CD14-positive monocyte (primary cell): Measurements from ENCODE around the gene PLEKHM3. TPM values are rescaled to one million over a fixed set of nuclear protein-coding genes. Genes with fewer than 3 reads are reported as not detected.
A peak's percentile ranks its signal among the peaks of the same experiment; 100 is the strongest.

Experiments used
- DNase-seq, 3 donors: peaks; one replicate each; pipeline ENCODE4 v3.0.0-alpha.2; 2011 to 2022
- H2AFZ ChIP-seq: 2 replicates; pipeline ENCODE4 v1.6.0; 2012; ENCODE audit warnings: mild to moderate bottlenecking, low read depth, low read length, inconsistent platforms; ENCODE audit not compliant: insufficient read depth, poor library complexity, severe bottlenecking
- H3K27ac ChIP-seq, 2 donors: 1 replicate in 1 of 2; 2 replicates in 1 of 2; pipeline ENCODE4 v1.5.1; 2012 to 2013; ENCODE audit warnings: low read length in 2 of 2, control low read depth in 1 of 2, inconsistent platforms in 1 of 2, low read depth in 1 of 2, mild to moderate bottlenecking in 1 of 2
- H3K27me3 ChIP-seq, 2 donors: one replicate each; pipeline versions ENCODE4 v1.6.0 to v1.6.1; 2011 to 2013; ENCODE audit warnings: low read length in 2 of 2; ENCODE audit not compliant: control insufficient read depth in 2 of 2, insufficient read depth in 2 of 2
- H3K36me3 ChIP-seq, 2 donors: replicated peaks in 1 of 2; 1 replicate in 1 of 2; 2 replicates in 1 of 2; pipeline versions ENCODE4 v1.5.1 to v1.6.1; 2012 to 2013; ENCODE audit warnings: low read length in 2 of 2, control low read depth in 1 of 2, inconsistent platforms in 1 of 2, mild to moderate bottlenecking in 1 of 2; ENCODE audit not compliant: insufficient read depth in 2 of 2, control insufficient read depth in 1 of 2
- H3K4me1 ChIP-seq, 2 donors: 1 replicate in 1 of 2; 2 replicates in 1 of 2; pipeline versions ENCODE4 v1.5.1 to v1.6.1; 2012 to 2013; ENCODE audit warnings: low read length in 2 of 2, control low read depth in 1 of 2, inconsistent platforms in 1 of 2, mild to moderate bottlenecking in 1 of 2, moderate library complexity in 1 of 2; ENCODE audit not compliant: insufficient read depth in 2 of 2, control insufficient read depth in 1 of 2
- H3K4me2 ChIP-seq: replicated peaks from 2 replicates; pipeline ENCODE3; 2012; ENCODE audit warnings: low read length, moderate library complexity, mild to moderate bottlenecking; ENCODE audit not compliant: poor library complexity, severe bottlenecking; ENCODE audit errors: extremely low read depth
- H3K4me3 ChIP-seq, 3 experiments: fragments of 200-600 bp in 1 of 3; sonication (generic) in 1 of 3; replicated peaks in 1 of 3; 1 replicate in 2 of 3; 2 replicates in 1 of 3; pipeline ENCODE4 v1.5.1; 2011 to 2013; ENCODE audit warnings: low read length in 3 of 3, mild to moderate bottlenecking in 3 of 3, control low read depth in 2 of 3, low read depth in 2 of 3, inconsistent platforms in 1 of 3, moderate library complexity in 1 of 3
- H3K79me2 ChIP-seq: 2 replicates; pipeline ENCODE4 v1.6.0; 2012; ENCODE audit warnings: mild to moderate bottlenecking, control low read depth, inconsistent platforms, low read length, moderate library complexity; ENCODE audit not compliant: insufficient read depth
- H3K9ac ChIP-seq: 2 replicates; pipeline ENCODE4 v1.6.0; 2017; ENCODE audit warnings: low read length, mild to moderate bottlenecking; ENCODE audit not compliant: insufficient read depth, poor library complexity, severe bottlenecking
- H3K9me3 ChIP-seq, 2 donors: replicated peaks in 1 of 2; 1 replicate in 1 of 2; 2 replicates in 1 of 2; pipeline versions ENCODE4 v1.5.1 to v1.6.1; 2012 to 2013; ENCODE audit warnings: low read length in 2 of 2, control low read depth in 1 of 2; ENCODE audit not compliant: control insufficient read depth in 1 of 2, insufficient read depth in 1 of 2
- H4K20me1 ChIP-seq: 2 replicates; pipeline ENCODE4 v1.6.0; 2012; ENCODE audit warnings: mild to moderate bottlenecking, low read length, control low read depth, moderate library complexity; ENCODE audit not compliant: insufficient read depth
- H3K27ac Mint-ChIP-seq, 7 donors: one replicate each; pipeline ENCODE4 v1.8.0; 2020; ENCODE audit warnings: mild to moderate bottlenecking in 7 of 7, mixed read lengths in 7 of 7, moderate library complexity in 6 of 7, inconsistent platforms in 2 of 7
- H3K27me3 Mint-ChIP-seq, 3 donors: one replicate each; pipeline ENCODE4 v1.8.0; 2021 to 2022; ENCODE audit warnings: low read depth in 3 of 3, mild to moderate bottlenecking in 3 of 3, mixed read lengths in 3 of 3, moderate library complexity in 3 of 3, inconsistent platforms in 1 of 3
- H3K36me3 Mint-ChIP-seq, 2 donors: one replicate each; pipeline ENCODE4 v1.8.0; 2020; ENCODE audit warnings: mixed read lengths in 2 of 2, inconsistent platforms in 1 of 2, mild to moderate bottlenecking in 1 of 2
- H3K4me1 Mint-ChIP-seq: one replicate; pipeline ENCODE4 v1.8.0; 2020; ENCODE audit warnings: mild to moderate bottlenecking, mixed read lengths
- H3K4me3 Mint-ChIP-seq, 2 donors: one replicate each; pipeline ENCODE4 v1.8.0; 2020; ENCODE audit warnings: mild to moderate bottlenecking in 2 of 2, mixed read lengths in 2 of 2, moderate library complexity in 1 of 2
- H3K9me3 Mint-ChIP-seq, 7 donors: one replicate each; pipeline ENCODE4 v1.8.0; 2020 to 2022; ENCODE audit warnings: mixed read lengths in 7 of 7, mild to moderate bottlenecking in 6 of 7, moderate library complexity in 6 of 7, inconsistent platforms in 2 of 7
- CTCF ChIP-seq: fragments of 200-600 bp; IDR thresholded peaks from one replicate; pipeline ENCODE4 v1.8.0; 2022; ENCODE audit warnings: antibody characterized with exemption, mild to moderate bottlenecking
- WGBS: methylation state at CpG from one replicate; pipeline ENCODE4 v1.1.5; 2013; ENCODE audit warnings: missing lambda C conversion rate; ENCODE audit not compliant: insufficient coverage; 5-methylcytosine and 5-hydroxymethylcytosine counted together
- intact Hi-C, 2 donors: fragments of 100-400 bp; cut with micrococcal nuclease; formaldehyde crosslinking; loops; one replicate each; pipeline versions ENCODE4 v1.15.0 to v1.15.1; 2023
- polyA plus RNA-seq, 3 donors: library from polyadenylated mRNA; depleted of rRNA in 1 of 3; unstranded in 2 of 3; stranded (reverse) in 1 of 3; fragments of 300-500 nt in 2 of 3; fragments of >200 nt in 1 of 3; fragmentation: Illumina TruSeq in 2 of 3; gene quantifications; 1 replicate in 2 of 3; 2 replicates in 1 of 3; pipeline ENCODE4 v1.2.3, GENCODE V29; 2012 to 2021

Gene PLEKHM3
- polyA plus RNA-seq, 3 donors: 3.0 to 8.0 (median 3.0) TPM

- peaks cover 0 to 2% (median 1%) of the 10 kb centered on the region in 3 donors for H3K27me3 Mint-ChIP-seq
Observed at GRCh38 chr2:208066016-208066415, 40.7 kb upstream of the PLEKHM3 start.

GRCh38 chr2:208065476-208065875 lies 40.1 kb upstream of the PLEKHM3 start:
- H3K9me3 Mint-ChIP-seq: no peaks in the 10 kb centered on the region
- no peak for TF ChIP-seq CTCF
- intact Hi-C loops: no loop called here
- Histone ChIP-seq H3K9ac (no peak overlapping the region), H3K4me3 (no peak overlapping the region), H3K27ac (no peak overlapping the region), H3K4me1 (peaks cover 13% of the 10 kb centered on the region in 2 donors), H3K27me3 (no peaks in the 10 kb centered on the region), H3K79me2 (no peaks in the 10 kb centered on the region), H3K9me3 (no peaks in the 10 kb centered on the region), H2AFZ (peak overlapping the region; percentile 50), H3K36me3 (no peaks in the 10 kb centered on the region), H4K20me1 (no peaks in the 10 kb centered on the region), H3K4me2 (no peak overlapping the region)
- no peak for DNase-seq
- H3K4me3 Mint-ChIP-seq: no peak overlapping the region
- H3K27me3 Mint-ChIP-seq: peaks cover 0 to 2% (median 2%) of the 10 kb centered on the region in 3 donors
- 25% methylated on average over 1 of the region's 5 CpGs for WGBS
- H3K36me3 Mint-ChIP-seq: no peaks in the 10 kb centered on the region
- H3K4me1 Mint-ChIP-seq: peaks cover 10% of the 10 kb centered on the region
- H3K27ac Mint-ChIP-seq: peak overlapping the region in 1 of 7 donors; percentile 8

More at GRCh38 chr2:208066016-208066415, 40.7 kb upstream of the PLEKHM3 start:
- no peak overlapping the region for H3K27ac Mint-ChIP-seq
- no peak overlapping the region for H3K9ac ChIP-seq
- no peaks in the 10 kb centered on the region for H3K27me3 ChIP-seq
- no peak overlapping the region for H3K27ac ChIP-seq
- no peaks in the 10 kb centered on the region for H3K79me2 ChIP-seq
- peaks cover 10% of the 10 kb centered on the region for H3K4me1 Mint-ChIP-seq
- H3K9me3 Mint-ChIP-seq: no peaks in the 10 kb centered on the region
- H3K36me3 Mint-ChIP-seq: no peaks in the 10 kb centered on the region
- intact Hi-C loops: no loop called here
- peaks cover 13% of the 10 kb centered on the region in 2 donors for H3K4me1 ChIP-seq
- 100% methylated on average over 4 of the region's 4 CpGs for whole genome bisulfite sequencing
- no peaks in the 10 kb centered on the region for H4K20me1 ChIP-seq
- H2AFZ ChIP-seq: peak overlapping the region; percentile 50
- H3K4me3 Mint-ChIP-seq: no peak overlapping the region
- H3K36me3 ChIP-seq: no peaks in the 10 kb centered on the region
- no peak for TF ChIP-seq CTCF
- no peaks in the 10 kb centered on the region for H3K9me3 ChIP-seq
- DNase-seq: no peak
- no peak overlapping the region for H3K4me3 ChIP-seq
- H3K4me2 ChIP-seq: no peak overlapping the region
